Dermis blood vessel endothelial cell (primary cell): ENCODE measurements around the gene RUBCNL. TPM values are rescaled to one million over a fixed set of nuclear protein-coding genes. Genes with fewer than 3 reads are reported as not detected.

Source experiments
- DNase-seq: peaks from one replicate; pipeline ENCODE4 v3.0.0; 2010
- total RNA-seq: library from RNA; depleted of rRNA; stranded (reverse); fragments of >200 nt; gene quantifications from 2 replicates; pipeline ENCODE4 v1.2.3, GENCODE V29; 2014

RUBCNL gene
- total RNA-seq, 1 donor from 2014 or later, result under 0.01 TPM

- DNase-seq, result peak; percentile 57
Observed at GRCh38 chr13:46297361-46297811, 89.7 kb downstream of the RUBCNL start.

- DNase-seq, result peak; percentile 75
Observed at GRCh38 chr13:46296921-46297320, 90.1 kb downstream of the RUBCNL start.

- DNase-seq, result peak; percentile 70
Observed at GRCh38 chr13:46296115-46296822, 90.8 kb downstream of the RUBCNL start.

- peak; percentile 33 for DNase-seq
Observed at GRCh38 chr13:46295491-46296114, 91.4 kb downstream of the RUBCNL start.

GRCh38 chr13:46293436-46293835 lies 93.6 kb downstream of the RUBCNL start:
- no peak for DNase-seq

Other genes with a start within 250 kb of the RUBCNL start
- 0.14 TPM in 1 of 2 replicates, not detected in the other for gene LCP1, start 205.1 kb downstream of the RUBCNL start, total RNA-seq
- gene LRRC63, start 175.3 kb downstream of the RUBCNL start, total RNA-seq, result 0.09 TPM in 1 of 2 replicates, not detected in the other
- gene LRCH1, start 165.9 kb upstream of the RUBCNL start, total RNA-seq, result 21.8 and 25.7 TPM in 2 replicates